GM10266 (cell line): Measurements from ENCODE around the gene GOLGA3.

Source experiments
- DNase-seq: peaks from one replicate; pipeline ENCODE4 v3.0.0; 2012; ENCODE audit errors: extremely low spot score
- CTCF ChIP-seq: IDR thresholded peaks from 2 replicates; pipeline ENCODE4 v1.5.1; 2012; ENCODE audit warnings: mild to moderate bottlenecking, low read depth; ENCODE audit not compliant: control insufficient read depth, insufficient read depth; ENCODE audit errors: missing control alignments

The GOLGA3 gene

GRCh38 chr12:132747896-132748295, 80.8 kb downstream of the GOLGA3 start:
- no peak for DNase-seq
- TF ChIP-seq CTCF, result no peak

GRCh38 chr12:132747395-132747794, 81.3 kb downstream of the GOLGA3 start:
- no peak for TF ChIP-seq CTCF
- DNase-seq, result no peak

DNA sequence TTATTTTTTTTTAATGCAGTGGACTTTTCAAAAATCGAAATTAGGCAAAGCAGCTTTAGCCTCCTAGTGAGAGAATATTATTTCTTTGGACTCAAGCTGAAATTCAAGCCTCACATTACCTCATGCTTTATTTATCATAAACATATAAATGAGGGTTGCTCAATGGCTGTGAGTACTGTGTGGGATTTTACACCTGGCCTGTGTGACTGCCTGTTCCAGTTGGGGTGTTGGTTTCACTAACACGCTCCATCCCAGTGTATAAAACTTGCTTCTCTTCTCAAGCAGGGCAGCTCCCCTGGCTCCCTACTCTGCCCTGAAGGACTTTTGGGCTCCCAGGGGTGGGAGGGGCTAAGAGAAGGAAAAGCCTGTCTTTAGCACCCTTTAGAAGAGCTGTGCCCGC, 82.1 kb downstream of the GOLGA3 start:
- no peak for TF ChIP-seq CTCF
- no peak for DNase-seq

DNA sequence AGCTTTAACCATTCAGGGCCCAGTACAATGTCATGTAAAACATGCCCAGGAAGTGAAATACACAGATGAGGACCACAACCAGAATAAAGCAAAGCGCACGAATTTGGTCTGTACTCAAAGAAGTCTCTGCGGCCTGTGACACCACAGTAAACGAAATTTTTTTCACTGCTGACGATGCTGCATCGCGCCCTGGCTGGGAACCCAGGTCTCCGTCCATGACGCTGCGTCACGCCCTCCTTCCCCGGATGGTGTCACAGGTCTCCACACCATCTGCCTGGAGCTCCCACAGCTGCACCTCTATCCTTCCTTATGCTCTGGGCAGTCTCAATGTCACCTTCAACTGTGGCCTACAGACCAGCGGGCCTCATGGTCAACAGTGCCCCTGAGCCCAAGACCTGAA, 84.8 kb downstream of the GOLGA3 start:
- TF ChIP-seq CTCF, result no peak
- DNase-seq, result no peak

DNA sequence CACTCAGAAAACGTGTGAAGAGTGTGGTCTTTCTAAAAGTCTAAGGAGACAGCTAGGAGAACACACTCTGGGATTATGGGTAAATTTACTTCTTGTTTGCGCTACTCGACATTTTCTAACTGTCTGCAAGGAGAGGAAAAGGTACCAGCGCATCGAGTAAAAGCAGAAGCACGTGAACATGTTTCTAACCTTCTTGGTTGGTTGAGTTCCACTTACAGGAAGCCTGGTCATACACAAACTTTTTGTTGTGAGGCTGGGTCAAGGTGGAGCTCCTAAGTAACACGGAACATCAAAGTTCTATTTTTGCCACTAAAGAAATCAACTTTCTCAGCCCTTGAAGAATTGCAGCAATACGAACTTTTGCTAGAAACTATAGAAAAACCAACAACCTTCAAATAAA, 87.0 kb downstream of the GOLGA3 start:
- no peak for TF ChIP-seq CTCF
- DNase-seq, result no peak

DNA sequence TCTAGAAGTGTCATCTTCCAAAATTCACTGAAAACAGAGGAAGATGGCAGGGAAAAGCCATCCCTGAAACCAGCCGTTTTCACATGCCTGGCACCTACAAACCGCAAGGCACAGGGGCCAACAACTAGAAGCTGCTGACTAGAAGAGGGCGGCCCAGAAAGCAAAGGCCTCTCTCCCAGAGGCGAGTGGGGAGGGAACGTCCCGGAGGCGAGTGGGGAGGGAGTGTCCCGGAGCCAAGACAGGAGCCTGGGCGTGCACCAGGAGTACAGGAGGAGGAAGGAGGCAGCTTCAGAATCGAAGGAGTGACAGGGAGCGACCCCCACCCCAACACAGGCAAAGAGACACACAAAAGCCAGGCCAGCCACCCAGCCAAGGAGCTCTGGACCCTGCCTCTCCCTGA, 88.0 kb downstream of the GOLGA3 start:
- TF ChIP-seq CTCF, result no peak
- DNase-seq, result no peak

DNA sequence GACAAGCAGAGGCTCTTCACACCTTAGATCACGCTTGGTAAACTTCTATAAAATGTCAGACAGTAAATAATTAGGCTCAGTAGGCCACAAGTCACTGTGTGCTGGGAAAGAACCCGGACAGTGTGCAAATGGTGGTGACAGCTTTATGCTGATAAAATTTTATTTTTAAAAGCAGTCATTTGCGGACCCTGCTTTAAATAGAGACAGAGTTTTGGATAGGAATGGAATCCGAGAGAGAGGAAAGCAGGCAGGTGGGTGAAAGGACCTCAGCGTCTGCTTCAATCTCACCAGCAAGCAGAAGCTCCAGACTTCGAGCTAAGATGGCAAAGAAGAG, 88.4 kb downstream of the GOLGA3 start:
- no peak for DNase-seq
- no peak for TF ChIP-seq CTCF
